ENCODE results near the gene UBIAD1.
"Not testable (repeated sequence)": the region's sequence is repeated elsewhere in the genome, so short reads cannot be mapped to it uniquely, and the experiment has no call there.

The UBIAD1 gene

DNA sequence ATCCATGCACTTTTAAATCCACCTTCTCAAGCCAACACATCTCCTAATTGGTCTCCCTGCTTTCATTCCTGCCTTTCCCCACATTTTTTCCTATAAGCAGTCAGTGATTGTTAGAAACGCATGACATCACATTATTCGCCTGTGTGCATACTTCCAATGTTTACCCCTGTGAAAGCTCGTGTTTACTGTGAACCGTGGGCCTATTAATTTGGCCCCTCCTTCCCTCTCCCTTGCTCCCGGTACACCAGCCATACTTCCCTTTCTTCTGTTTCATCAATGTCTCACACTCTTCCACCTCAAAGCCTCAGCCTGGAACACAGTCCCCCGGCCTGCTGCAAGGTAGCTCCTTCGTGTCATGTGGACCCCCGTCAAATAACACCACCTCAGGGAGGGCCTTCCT is 19.8 kb upstream of the UBIAD1 start:
- Histone ChIP-seq H3K4me1 (ENCODE audit: control insufficient read depth, insufficient read depth, low read length, unreplicated experiment) (no peaks in the 10 kb centered on the region), H3K27me3 (ENCODE audit: insufficient read depth, low read length) (no peaks in the 10 kb centered on the region), H2AFZ (ENCODE audit: low read length, unreplicated experiment) (no peak overlapping the region), H3K79me2 (ENCODE audit: control insufficient read depth, insufficient read depth, low read length, unreplicated experiment) (no peaks in the 10 kb centered on the region), H3K27ac (ENCODE audit: low read depth, low read length) (no peak overlapping the region), H3K36me3 (ENCODE audit: insufficient read depth, low read length) (peaks cover 18% of the 10 kb centered on the region), H3K4me3 (ENCODE audit: low read depth, low read length) (no peak overlapping the region)

DNA sequence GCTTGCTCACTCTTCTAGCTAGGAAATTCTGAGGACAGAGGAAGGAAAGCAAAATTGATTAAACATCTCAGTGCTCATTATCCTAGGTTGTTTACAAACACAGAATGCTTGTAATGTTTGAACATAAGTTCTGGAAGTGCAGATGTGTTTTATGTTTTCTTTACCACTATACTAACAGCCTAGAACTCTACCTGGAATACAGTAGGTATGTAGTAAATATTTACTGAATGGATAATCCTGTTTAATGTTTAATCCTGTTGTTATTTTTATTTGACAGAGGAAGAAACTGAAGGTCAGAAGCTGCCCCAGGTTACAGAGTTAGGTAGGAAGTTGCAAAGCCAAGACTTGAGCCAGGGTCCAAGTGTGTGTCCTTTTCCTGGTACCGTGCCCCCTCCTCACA is 16.7 kb upstream of the UBIAD1 start:
- Histone ChIP-seq H3K36me3 (ENCODE audit: insufficient read depth, low read length) (peaks cover 23% of the 10 kb centered on the region), H3K27me3 (ENCODE audit: insufficient read depth, low read length) (no peaks in the 10 kb centered on the region), H2AFZ (ENCODE audit: low read length, unreplicated experiment) (no peak overlapping the region), H3K4me3 (ENCODE audit: low read depth, low read length) (no peak overlapping the region), H3K4me1 (ENCODE audit: control insufficient read depth, insufficient read depth, low read length, unreplicated experiment) (no peaks in the 10 kb centered on the region), H3K79me2 (ENCODE audit: control insufficient read depth, insufficient read depth, low read length, unreplicated experiment) (peaks cover 1% of the 10 kb centered on the region), H3K27ac (ENCODE audit: low read depth, low read length) (no peak overlapping the region)

DNA sequence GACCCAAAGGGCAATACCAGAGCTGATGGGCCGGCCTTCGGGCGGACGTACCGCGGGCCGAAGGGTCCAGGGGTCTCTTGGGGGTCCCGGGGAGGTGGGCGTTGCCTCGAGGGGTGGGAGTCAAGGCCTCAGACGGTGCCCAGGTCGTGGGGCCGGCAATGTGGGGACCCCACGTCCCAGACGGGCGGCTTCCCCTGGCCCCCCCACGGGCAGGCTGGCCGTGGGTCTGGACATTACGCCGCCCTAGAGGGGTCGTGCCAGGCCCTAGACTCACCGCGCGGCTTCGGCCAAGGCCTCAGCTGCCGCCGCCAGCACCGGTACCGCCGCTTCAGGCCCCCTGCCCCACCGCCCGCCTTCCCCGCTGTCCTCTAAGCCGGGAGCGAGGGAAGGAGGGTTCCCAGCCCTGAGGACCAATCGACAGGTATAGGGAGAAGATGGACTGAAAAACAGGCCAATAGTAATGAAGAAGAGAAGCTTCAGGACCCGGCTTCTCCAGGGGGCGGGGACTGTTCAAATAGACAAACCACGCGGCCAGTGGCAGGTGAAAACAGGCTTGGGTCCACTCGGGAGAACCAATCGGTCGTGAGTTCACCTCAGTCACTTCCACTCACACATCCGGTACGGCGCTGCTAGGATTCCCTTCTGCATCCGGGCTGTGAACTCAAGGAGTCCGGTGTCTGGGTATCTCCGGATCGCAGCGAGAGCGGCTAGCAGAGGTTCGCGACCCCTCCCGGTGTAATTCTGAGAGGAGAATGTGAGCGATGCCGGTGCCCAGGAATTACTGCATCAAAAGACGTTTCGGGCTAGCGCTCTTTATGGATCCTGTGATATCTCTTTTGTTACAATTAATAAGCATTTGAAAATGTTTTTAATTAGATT is 10.6 kb upstream of the UBIAD1 start, which contains the start of gene MTOR:
MTOR (minus strand) TSS at position 381 of the 879 bp plus-strand sequence. CDS start 3,142 bp downstream, outside the sequence.
- Histone ChIP-seq H3K79me2 (ENCODE audit: control insufficient read depth, insufficient read depth, low read length, unreplicated experiment) (peaks cover 12% of the 10 kb centered on the region), H3K27me3 (ENCODE audit: insufficient read depth, low read length) (no peaks in the 10 kb centered on the region), H3K27ac (ENCODE audit: low read depth, low read length) (peak within 1 kb of the TSS; percentile 35), H3K4me1 (ENCODE audit: control insufficient read depth, insufficient read depth, low read length, unreplicated experiment) (peaks cover 8% of the 10 kb centered on the region), H3K36me3 (ENCODE audit: insufficient read depth, low read length) (peaks cover 8% of the 10 kb centered on the region), H3K4me3 (ENCODE audit: low read depth, low read length) (peak within 1 kb of the TSS; percentile 94), H2AFZ (ENCODE audit: low read length, unreplicated experiment) (peak within 1 kb of the TSS; percentile 84)

GRCh38 chr1:11266268-11267074 is 6.5 kb upstream of the UBIAD1 start:
- Histone ChIP-seq H3K4me3 (ENCODE audit: low read depth, low read length) (no peak overlapping the region), H2AFZ (ENCODE audit: low read length, unreplicated experiment) (no peak overlapping the region), H3K79me2 (ENCODE audit: control insufficient read depth, insufficient read depth, low read length, unreplicated experiment) (peaks cover 9% of the 10 kb centered on the region), H3K27ac (ENCODE audit: low read depth, low read length) (no peak overlapping the region), H3K36me3 (ENCODE audit: insufficient read depth, low read length) (no peaks in the 10 kb centered on the region), H3K27me3 (ENCODE audit: insufficient read depth, low read length) (no peaks in the 10 kb centered on the region), H3K4me1 (ENCODE audit: control insufficient read depth, insufficient read depth, low read length, unreplicated experiment) (peaks cover 14% of the 10 kb centered on the region)

DNA sequence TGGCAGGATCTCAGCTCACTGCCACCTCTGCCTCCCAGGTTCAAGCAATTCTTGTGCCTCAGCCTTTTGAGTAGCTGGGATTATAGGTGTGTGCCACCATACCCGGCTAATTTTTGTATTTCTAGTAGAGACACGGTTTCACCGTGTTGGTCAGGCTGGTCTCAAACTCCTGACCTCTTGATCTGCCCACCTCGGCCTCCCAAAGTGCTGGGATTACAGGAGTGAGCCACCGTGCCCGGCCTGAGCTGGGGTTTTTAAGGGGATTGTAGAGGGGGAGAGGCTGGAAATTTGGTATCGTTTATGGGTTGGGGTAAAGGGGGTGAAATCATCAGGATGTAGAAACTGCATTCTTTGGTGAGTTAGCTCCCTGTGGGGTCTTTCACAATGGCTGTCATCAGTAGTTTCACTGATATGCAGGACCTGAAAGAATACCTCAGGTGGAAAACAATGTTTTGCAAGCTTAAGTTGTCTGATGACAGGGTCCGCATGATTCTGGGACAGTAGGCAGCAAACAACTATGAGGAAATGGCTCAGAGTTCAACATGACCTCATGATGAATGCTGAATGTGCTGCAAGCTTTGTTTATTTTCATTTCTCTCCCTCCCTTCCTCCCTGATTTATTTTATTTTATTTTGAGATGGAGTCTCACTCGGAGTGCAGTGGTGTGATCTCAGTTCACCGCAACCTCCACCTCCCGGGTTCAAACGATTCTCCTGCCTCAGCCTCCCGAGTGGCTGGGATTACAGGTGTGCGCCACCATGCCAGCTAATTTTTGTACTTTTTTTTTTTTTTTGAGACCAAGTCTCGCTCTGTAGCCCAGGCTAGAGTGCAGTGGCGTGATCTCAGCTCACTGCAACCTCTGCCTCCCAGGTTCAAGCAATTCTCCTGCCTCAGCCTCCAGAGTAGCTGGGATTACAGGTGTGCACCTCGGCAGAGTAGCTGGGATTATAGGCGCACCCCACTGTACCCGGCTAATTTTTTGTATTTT is 5.4 kb upstream of the UBIAD1 start:
- H3K79me2 ChIP-seq (ENCODE audit: control insufficient read depth, insufficient read depth, low read length, unreplicated experiment); H3K36me3 ChIP-seq (ENCODE audit: insufficient read depth, low read length); H3K4me3 ChIP-seq (ENCODE audit: low read depth, low read length); H2AFZ ChIP-seq (ENCODE audit: low read length, unreplicated experiment); H3K27me3 ChIP-seq (ENCODE audit: insufficient read depth, low read length); H3K27ac ChIP-seq (ENCODE audit: low read depth, low read length): not testable (repeated sequence)
- H3K4me1 ChIP-seq (ENCODE audit: control insufficient read depth, insufficient read depth, low read length, unreplicated experiment), result peaks cover 14% of the 10 kb centered on the region

DNA sequence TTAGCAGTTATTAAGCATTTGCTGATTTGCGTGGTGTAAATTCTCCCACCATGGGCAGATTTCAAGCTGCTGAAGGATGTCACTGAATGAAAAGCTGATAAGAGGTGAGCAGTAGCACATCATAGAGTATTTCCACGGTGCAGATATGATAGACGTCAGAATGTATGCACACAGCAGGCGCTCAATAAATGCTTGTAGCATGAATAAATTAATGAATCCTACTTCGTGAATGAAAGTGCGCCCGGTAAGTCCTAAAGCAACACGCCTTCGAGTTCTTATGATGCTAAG is 510 bp upstream of the UBIAD1 start:
- Histone ChIP-seq H3K36me3 (ENCODE audit: insufficient read depth, low read length) (no peaks in the 10 kb centered on the region; the same call in 1 of the 2 replicates), H2AFZ (ENCODE audit: low read length, unreplicated experiment) (peak overlapping the region; percentile 65), H3K4me3 (ENCODE audit: low read depth, low read length) (peak overlapping the region; percentile 63), H3K79me2 (ENCODE audit: control insufficient read depth, insufficient read depth, low read length, unreplicated experiment) (peaks cover 16% of the 10 kb centered on the region), H3K27ac (ENCODE audit: low read depth, low read length) (no peak overlapping the region), H3K4me1 (ENCODE audit: control insufficient read depth, insufficient read depth, low read length, unreplicated experiment) (peaks cover 10% of the 10 kb centered on the region), H3K27me3 (ENCODE audit: insufficient read depth, low read length) (no peaks in the 10 kb centered on the region)

- Histone ChIP-seq H3K27ac (ENCODE audit: low read depth, low read length) (peak overlapping the region; percentile 58; the same call in 1 of the 2 replicates), H3K79me2 (ENCODE audit: control insufficient read depth, insufficient read depth, low read length, unreplicated experiment) (peaks cover 16% of the 10 kb centered on the region), H3K4me1 (ENCODE audit: control insufficient read depth, insufficient read depth, low read length, unreplicated experiment) (peaks cover 8% of the 10 kb centered on the region), H2AFZ (ENCODE audit: low read length, unreplicated experiment) (peak overlapping the region; percentile 98), H3K4me3 (ENCODE audit: low read depth, low read length) (peak overlapping the region; percentile 99), H3K36me3 (ENCODE audit: insufficient read depth, low read length) (no peaks in the 10 kb centered on the region; the same call in 1 of the 2 replicates), H3K27me3 (ENCODE audit: insufficient read depth, low read length) (no peaks in the 10 kb centered on the region)
Observed at GRCh38 chr1:11273595-11274234, 717 bp downstream of the UBIAD1 start.

- Histone ChIP-seq H3K4me1 (ENCODE audit: control insufficient read depth, insufficient read depth, low read length, unreplicated experiment) (peaks cover 19% of the 10 kb centered on the region), H3K4me3 (ENCODE audit: low read depth, low read length) (no peak overlapping the region), H3K27me3 (ENCODE audit: insufficient read depth, low read length) (no peaks in the 10 kb centered on the region), H3K36me3 (ENCODE audit: insufficient read depth, low read length) (peaks cover 3% of the 10 kb centered on the region; the same call in 1 of the 2 replicates), H2AFZ (ENCODE audit: low read length, unreplicated experiment) (no peak overlapping the region), H3K27ac (ENCODE audit: low read depth, low read length) (no peak overlapping the region), H3K79me2 (ENCODE audit: control insufficient read depth, insufficient read depth, low read length, unreplicated experiment) (peaks cover 20% of the 10 kb centered on the region)
Observed at GRCh38 chr1:11279152-11279551, 6.2 kb downstream of the UBIAD1 start.

GRCh38 chr1:11279630-11280029 is 6.6 kb downstream of the UBIAD1 start:
- Histone ChIP-seq H3K79me2 (ENCODE audit: control insufficient read depth, insufficient read depth, low read length, unreplicated experiment) (peaks cover 19% of the 10 kb centered on the region), H3K27me3 (ENCODE audit: insufficient read depth, low read length) (no peaks in the 10 kb centered on the region), H3K27ac (ENCODE audit: low read depth, low read length) (no peak overlapping the region), H3K36me3 (ENCODE audit: insufficient read depth, low read length) (peaks cover 3% of the 10 kb centered on the region; the same call in 1 of the 2 replicates), H3K4me1 (ENCODE audit: control insufficient read depth, insufficient read depth, low read length, unreplicated experiment) (peaks cover 15% of the 10 kb centered on the region), H3K4me3 (ENCODE audit: low read depth, low read length) (no peak overlapping the region), H2AFZ (ENCODE audit: low read length, unreplicated experiment) (no peak overlapping the region)

Data from ACC112 (cell line).